ENCODE measurements around the gene SREBF1. TPM values are rescaled to one million over a fixed set of nuclear protein-coding genes. Genes with fewer than 3 reads are reported as not detected.

SREBF1 gene
- total RNA-seq, 1 experiment from 2014 or later, result 360 TPM

DNA sequence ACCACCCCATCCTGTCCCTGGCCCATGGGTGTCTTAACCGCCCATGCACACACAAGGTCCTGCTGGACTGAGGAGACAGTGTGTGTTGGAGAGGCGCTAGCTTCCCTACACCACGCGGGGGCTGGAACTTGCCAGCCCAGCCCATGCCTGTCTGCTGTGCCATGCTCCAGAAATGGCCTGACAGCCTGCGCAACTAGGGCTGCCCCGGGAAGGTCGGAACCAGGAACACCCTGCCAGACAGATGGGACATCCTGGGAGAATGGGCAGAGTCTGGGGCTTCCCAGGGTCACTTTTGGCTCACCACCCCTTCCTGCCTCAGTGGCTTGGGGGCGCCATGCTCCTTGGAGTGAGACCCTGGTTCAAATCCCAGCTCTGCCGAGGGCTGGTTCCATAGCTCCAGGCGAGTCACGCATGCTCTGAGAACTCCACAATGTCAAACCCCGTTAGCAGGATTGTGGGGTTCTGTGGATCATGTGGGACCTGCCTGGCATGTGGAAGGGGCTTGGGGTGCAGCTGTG, 36.2 kb downstream of the SREBF1 start:
- Histone ChIP-seq H3K4me3 (no peak overlapping the region), H3K79me2 (ENCODE audit: low read depth) (no peaks in the 10 kb centered on the region), H3K4me2 (no peak overlapping the region), H3K9me2 (ENCODE audit: insufficient read depth) (no peaks in the 10 kb centered on the region), H3K27me3 (ENCODE audit: insufficient read depth, low read depth) (no peaks in the 10 kb centered on the region), H3K9me3 (ENCODE audit: insufficient read depth, low read depth) (no peaks in the 10 kb centered on the region), H4K20me1 (ENCODE audit: insufficient read depth) (peaks cover 82% of the 10 kb centered on the region), H3K4me1 (replicated peaks; ENCODE audit: insufficient read depth) (no peaks in the 10 kb centered on the region), H3F3A (ENCODE audit: insufficient read depth, low read depth) (peaks cover 7% of the 10 kb centered on the region), H3K36me3 (ENCODE audit: low read depth) (0 out of 2 replicates have a peak, but pooled peaks cover 10% of the 10 kb centered on the region), H2AFZ (no peak overlapping the region), H3K27ac (no peak overlapping the region)
- intact Hi-C loops (cut with micrococcal nuclease; ENCODE audit: unreplicated experiment), result no loop called here
- ChIA-PET POLR2A (ENCODE audit: unreplicated experiment) (no interaction called here), CTCF (no interaction called here)
- BruUV-seq (replicated peaks), result no TSS peak
- TF ChIP-seq, protein P1, sequence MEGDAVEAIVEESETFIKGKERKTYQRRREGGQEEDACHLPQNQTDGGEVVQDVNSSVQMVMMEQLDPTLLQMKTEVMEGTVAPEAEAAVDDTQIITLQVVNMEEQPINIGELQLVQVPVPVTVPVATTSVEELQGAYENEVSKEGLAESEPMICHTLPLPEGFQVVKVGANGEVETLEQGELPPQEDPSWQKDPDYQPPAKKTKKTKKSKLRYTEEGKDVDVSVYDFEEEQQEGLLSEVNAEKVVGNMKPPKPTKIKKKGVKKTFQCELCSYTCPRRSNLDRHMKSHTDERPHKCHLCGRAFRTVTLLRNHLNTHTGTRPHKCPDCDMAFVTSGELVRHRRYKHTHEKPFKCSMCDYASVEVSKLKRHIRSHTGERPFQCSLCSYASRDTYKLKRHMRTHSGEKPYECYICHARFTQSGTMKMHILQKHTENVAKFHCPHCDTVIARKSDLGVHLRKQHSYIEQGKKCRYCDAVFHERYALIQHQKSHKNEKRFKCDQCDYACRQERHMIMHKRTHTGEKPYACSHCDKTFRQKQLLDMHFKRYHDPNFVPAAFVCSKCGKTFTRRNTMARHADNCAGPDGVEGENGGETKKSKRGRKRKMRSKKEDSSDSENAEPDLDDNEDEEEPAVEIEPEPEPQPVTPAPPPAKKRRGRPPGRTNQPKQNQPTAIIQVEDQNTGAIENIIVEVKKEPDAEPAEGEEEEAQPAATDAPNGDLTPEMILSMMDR (conservative IDR thresholded peaks at IDR 0.05), result no peak
- no peak for TF ChIP-seq EZH2 (IDR thresholded peaks at IDR 0.05; ENCODE audit: low read depth)
- no peak for DNase-seq

- Histone ChIP-seq H3F3A (ENCODE audit: insufficient read depth, low read depth) (no peaks in the 10 kb centered on the region; the same call in 1 of the 2 replicates), H3K4me2 (no peak overlapping the region), H4K20me1 (ENCODE audit: insufficient read depth) (peaks cover 94% of the 10 kb centered on the region), H3K36me3 (ENCODE audit: low read depth) (0 out of 2 replicates have a peak, but pooled peaks cover 7% of the 10 kb centered on the region), H3K9me2 (ENCODE audit: insufficient read depth) (no peaks in the 10 kb centered on the region), H2AFZ (no peak overlapping the region), H3K27ac (no peak overlapping the region), H3K27me3 (ENCODE audit: insufficient read depth, low read depth) (no peaks in the 10 kb centered on the region), H3K9me3 (ENCODE audit: insufficient read depth, low read depth) (no peaks in the 10 kb centered on the region), H3K4me1 (replicated peaks; ENCODE audit: insufficient read depth) (no peaks in the 10 kb centered on the region), H3K79me2 (ENCODE audit: low read depth) (no peaks in the 10 kb centered on the region), H3K4me3 (no peak overlapping the region)
- ChIA-PET POLR2A (ENCODE audit: unreplicated experiment) (no interaction called here), CTCF (no interaction called here)
- intact Hi-C loops (cut with micrococcal nuclease; ENCODE audit: unreplicated experiment), result no loop called here
- BruUV-seq (replicated peaks), result no TSS peak
- TF ChIP-seq EZH2 (IDR thresholded peaks at IDR 0.05; ENCODE audit: low read depth), result no peak
- TF ChIP-seq, protein P1 (conservative IDR thresholded peaks at IDR 0.05), result no peak
- no peak for DNase-seq
These were observed 38.1 kb downstream of the SREBF1 start for GRCh38 chr17:17798573-17799255.

DNA sequence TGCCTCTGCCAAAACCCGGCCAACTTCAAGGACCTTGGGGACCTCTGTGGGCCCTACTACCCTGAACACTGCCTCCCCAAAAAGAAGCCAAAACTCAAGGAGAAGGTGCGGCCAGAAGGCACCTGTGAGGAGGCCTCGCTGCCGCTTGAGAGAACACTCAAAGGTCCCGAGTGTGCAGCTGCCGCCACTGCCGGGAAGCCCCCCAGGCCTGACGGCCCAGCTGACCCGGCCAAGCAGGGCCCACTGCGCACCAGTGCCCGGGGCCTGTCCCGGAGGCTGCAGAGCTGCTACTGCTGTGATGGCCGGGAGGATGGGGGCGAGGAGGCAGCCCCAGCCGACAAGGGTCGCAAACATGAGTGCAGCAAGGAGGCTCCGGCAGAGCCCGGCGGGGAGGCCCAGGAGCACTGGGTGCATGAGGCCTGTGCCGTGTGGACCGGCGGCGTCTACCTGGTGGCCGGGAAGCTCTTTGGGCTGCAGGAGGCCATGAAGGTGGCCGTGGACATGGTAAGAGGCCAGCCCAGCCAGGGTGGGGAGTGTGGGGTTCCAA, 38.7 kb downstream of the SREBF1 start:
- DNase-seq, result no peak
- ChIA-PET POLR2A (ENCODE audit: unreplicated experiment) (no interaction called here), CTCF (no interaction called here)
- Histone ChIP-seq H3K4me2 (no peak overlapping the region), H3K79me2 (ENCODE audit: low read depth) (no peaks in the 10 kb centered on the region), H3K27me3 (ENCODE audit: insufficient read depth, low read depth) (no peaks in the 10 kb centered on the region), H3K36me3 (ENCODE audit: low read depth) (0 out of 2 replicates have a peak, but pooled peaks cover 4% of the 10 kb centered on the region), H3K9me2 (ENCODE audit: insufficient read depth) (no peaks in the 10 kb centered on the region), H3K9me3 (ENCODE audit: insufficient read depth, low read depth) (no peaks in the 10 kb centered on the region), H4K20me1 (ENCODE audit: insufficient read depth) (peaks cover 93% of the 10 kb centered on the region), H3K4me1 (replicated peaks; ENCODE audit: insufficient read depth) (no peaks in the 10 kb centered on the region), H3K27ac (no peak overlapping the region), H2AFZ (no peak overlapping the region), H3F3A (ENCODE audit: insufficient read depth, low read depth) (no peaks in the 10 kb centered on the region), H3K4me3 (no peak overlapping the region)
- BruUV-seq (replicated peaks), result no TSS peak
- intact Hi-C loops (cut with micrococcal nuclease; ENCODE audit: unreplicated experiment), result no loop called here
- TF ChIP-seq, protein P1 (conservative IDR thresholded peaks at IDR 0.05), result no peak
- no peak for TF ChIP-seq EZH2 (IDR thresholded peaks at IDR 0.05; ENCODE audit: low read depth)
